GM20000 (cell line): ENCODE measurements around the gene TAP1.

Experiments
- DNase-seq: peaks from one replicate; pipeline ENCODE4 v3.0.0; 2012; ENCODE audit warnings: low spot score
- CTCF ChIP-seq: IDR thresholded peaks from 2 replicates; pipeline ENCODE4 v1.5.1; 2012; ENCODE audit warnings: mild to moderate bottlenecking, control low read depth; ENCODE audit errors: extremely low read depth, missing control alignments

The TAP1 gene

GRCh38 chr6:32857156-32857891 lies 3.8 kb upstream of the TAP1 start:
- TF ChIP-seq CTCF: no peak
- no peak for DNase-seq

- no peak for TF ChIP-seq CTCF
- DNase-seq: no peak
These were observed 2.1 kb upstream of the TAP1 start for GRCh38 chr6:32855467-32856174.

GRCh38 chr6:32854376-32855178 lies 1.1 kb upstream of the TAP1 start:
- TF ChIP-seq CTCF: no peak
- peak; percentile 72 for DNase-seq

- TF ChIP-seq CTCF: no peak
- DNase-seq: peak; percentile 66
These were observed 512 bp downstream of the TAP1 start for GRCh38 chr6:32852844-32853540.

GRCh38 chr6:32852018-32852843 lies 1.3 kb downstream of the TAP1 start:
- TF ChIP-seq CTCF: no peak
- no peak for DNase-seq

GRCh38 chr6:32851025-32851424 lies 2.5 kb downstream of the TAP1 start:
- no peak for TF ChIP-seq CTCF
- no peak for DNase-seq
